ENCODE measurements around the gene HOXB3.
A peak's percentile ranks its signal among the peaks of the same experiment; 100 is the strongest.

Gene HOXB3

DNA sequence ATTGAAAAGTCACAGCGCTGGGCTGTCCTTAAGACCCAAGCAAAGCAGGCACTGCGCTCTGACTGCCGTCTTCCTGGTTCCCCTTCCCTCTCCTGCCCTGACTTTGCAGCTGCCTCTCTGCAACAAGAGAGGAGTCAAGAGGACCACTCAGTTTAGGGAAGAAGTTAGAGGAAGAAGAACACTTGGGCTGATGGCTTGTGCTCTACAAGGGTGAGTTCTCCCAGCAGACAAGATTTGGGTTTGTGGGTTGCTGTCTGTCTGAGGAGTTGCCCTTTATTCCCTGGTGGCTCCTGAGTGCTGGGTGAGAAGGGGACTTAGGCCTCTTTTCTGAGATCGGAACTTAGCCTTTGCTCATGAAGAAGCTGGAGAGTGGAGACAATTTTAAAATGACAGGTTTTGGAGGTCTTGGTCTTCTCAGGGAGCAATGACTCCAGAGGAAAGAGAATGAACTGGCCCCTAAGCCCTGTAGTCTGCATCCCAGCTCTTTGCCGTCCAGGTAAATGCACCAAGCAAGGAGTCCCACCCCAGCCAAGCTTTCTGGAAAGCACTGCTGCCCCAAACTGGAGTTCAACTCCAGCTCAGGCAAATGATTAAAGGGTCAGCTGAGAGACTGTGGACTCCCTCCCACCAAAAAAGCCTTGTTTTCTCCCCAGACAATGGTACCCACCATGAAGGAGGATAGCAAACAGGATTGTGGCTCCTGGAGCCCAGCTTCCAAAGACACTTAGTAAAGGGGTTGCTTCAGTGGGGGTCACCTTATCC, 38.8 kb upstream of the HOXB3 start:
- no peak overlapping the region for H3K4me3 ChIP-seq (ENCODE audit: low read length)
- TF ChIP-seq, protein P1, sequence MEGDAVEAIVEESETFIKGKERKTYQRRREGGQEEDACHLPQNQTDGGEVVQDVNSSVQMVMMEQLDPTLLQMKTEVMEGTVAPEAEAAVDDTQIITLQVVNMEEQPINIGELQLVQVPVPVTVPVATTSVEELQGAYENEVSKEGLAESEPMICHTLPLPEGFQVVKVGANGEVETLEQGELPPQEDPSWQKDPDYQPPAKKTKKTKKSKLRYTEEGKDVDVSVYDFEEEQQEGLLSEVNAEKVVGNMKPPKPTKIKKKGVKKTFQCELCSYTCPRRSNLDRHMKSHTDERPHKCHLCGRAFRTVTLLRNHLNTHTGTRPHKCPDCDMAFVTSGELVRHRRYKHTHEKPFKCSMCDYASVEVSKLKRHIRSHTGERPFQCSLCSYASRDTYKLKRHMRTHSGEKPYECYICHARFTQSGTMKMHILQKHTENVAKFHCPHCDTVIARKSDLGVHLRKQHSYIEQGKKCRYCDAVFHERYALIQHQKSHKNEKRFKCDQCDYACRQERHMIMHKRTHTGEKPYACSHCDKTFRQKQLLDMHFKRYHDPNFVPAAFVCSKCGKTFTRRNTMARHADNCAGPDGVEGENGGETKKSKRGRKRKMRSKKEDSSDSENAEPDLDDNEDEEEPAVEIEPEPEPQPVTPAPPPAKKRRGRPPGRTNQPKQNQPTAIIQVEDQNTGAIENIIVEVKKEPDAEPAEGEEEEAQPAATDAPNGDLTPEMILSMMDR (IDR thresholded peaks at IDR 0.05; ENCODE audit: insufficient read depth, low read depth, low read length, missing control alignments) = no peak
- DNase-seq (ENCODE audit: low read depth) = no peak

DNA sequence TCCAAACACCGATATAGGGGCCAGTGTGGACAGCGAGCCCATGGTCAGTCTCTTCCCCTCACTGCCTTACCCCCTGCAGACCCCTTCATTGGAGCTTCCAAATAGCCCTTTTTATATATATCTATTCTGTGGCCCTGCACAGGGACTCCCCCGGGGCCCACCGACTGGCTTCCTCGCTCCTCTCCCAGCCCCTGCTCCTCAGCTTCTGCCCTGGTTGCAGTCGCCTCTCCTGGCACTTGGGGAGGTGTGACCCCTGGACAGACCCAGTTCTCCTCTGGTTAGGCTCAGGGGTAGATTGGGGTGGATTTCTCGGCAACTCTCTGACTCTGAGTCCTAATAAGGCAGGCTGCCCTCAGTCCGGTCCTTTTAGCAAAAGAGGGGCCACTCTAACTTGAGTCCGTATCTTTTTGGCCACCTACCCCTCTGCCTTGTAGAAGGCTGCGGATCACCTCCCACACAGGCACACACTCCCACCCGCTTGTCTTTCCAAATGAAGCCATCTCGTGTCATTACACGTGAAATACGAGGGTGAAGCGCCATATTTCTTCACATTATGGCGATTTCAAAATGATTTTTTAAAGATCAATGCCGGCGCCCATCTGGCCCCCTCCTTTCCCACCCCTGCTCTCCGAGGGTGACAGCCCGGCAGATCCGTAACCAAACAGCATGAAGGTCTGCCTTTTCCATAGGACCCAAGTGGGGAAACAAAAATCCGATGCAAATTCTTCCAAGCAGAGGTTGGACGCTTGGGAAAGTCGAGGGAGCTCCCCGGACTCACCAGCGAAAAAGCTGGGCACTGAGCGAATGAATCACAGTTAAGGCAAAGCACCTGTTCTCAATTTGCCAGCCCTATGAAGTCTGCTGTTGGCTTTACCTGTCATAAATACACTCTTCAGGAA, 37.8 kb upstream of the HOXB3 start:
- H3K4me3 ChIP-seq (ENCODE audit: low read length) = no peak overlapping the region
- no peak for DNase-seq (ENCODE audit: low read depth)
- TF ChIP-seq, protein P1 (IDR thresholded peaks at IDR 0.05; ENCODE audit: insufficient read depth, low read depth, low read length, missing control alignments) = no peak

DNA sequence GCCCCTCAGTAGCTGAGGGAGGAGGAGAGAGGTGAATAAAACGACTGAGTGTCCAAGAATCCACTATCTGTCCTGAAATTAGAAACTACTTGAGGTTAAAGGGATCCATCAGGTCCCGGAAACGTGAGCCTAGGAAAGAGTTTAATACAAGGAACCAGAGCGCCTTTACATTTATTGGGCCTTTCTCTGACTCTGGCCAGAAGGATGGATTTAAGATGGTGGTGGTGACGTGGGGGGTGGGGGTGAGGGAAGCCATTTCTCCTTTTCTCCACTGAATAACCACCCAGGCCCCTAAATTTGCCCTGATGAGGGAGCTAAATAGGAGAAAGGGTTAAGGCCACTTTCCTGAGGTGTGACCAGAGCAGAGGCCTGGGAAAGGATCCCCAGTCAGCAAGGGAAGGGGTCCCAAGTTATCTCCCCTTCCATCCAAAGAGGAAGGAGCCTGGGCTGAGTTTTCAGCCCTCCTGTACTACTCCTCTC, 37.1 kb upstream of the HOXB3 start:
- no peak for DNase-seq (ENCODE audit: low read depth)
- TF ChIP-seq, protein P1 (IDR thresholded peaks at IDR 0.05; ENCODE audit: insufficient read depth, low read depth, low read length, missing control alignments) = no peak
- no peak overlapping the region for H3K4me3 ChIP-seq (ENCODE audit: low read length)

DNA sequence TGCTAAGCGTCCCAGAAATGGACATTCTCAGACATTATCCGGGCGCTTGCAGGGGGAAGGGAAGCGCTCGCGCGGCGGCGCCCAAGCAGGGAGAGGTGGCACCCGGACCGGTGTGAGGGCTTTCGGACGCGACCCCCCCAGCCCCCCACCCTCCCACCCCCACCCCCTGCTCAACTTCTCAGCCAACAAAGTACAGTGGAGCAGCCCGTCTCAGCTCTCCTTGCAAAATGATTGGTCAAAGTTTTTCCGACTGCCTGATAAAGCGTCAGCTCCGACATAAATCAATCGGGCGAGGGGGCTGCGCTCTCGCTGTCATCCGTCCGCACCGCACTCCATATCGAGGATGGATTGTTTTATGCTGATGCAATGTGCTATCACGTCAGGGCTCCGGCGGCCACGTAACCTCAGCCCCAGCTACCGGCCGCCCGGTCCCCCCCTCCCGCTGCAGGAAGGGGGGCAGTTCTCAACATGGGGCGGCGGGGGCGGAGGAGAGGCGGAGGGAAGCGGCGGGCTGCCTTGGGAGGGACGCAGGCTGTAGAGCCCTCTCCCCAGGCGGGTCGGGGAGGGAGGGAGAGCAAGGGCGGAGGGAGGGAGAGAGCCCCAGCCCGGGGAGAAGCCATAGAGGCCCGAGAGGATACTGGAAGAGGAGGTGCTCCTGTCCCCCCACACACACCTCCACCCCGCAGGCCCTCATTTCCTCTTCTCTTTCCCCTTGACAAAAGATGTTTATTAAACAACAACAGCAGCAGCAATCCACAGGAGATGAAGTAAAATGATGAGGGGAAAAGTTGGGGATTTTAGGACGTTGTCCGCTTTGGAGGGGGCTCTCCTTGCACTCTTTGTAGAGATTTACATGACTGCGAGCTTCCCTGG, 36.4 kb upstream of the HOXB3 start, which contains the start of gene HOXB9:
TSS of gene HOXB9 (minus strand) at position 114 of the 873 bp plus-strand sequence. CDS start at position 25, 89 bp downstream.
- DNase-seq (ENCODE audit: low read depth) = no peak
- no peak within 1 kb of the TSS for H3K4me3 ChIP-seq (ENCODE audit: low read length)
- TF ChIP-seq, protein P1 (IDR thresholded peaks at IDR 0.05; ENCODE audit: insufficient read depth, low read depth, low read length, missing control alignments) = no peak

DNA sequence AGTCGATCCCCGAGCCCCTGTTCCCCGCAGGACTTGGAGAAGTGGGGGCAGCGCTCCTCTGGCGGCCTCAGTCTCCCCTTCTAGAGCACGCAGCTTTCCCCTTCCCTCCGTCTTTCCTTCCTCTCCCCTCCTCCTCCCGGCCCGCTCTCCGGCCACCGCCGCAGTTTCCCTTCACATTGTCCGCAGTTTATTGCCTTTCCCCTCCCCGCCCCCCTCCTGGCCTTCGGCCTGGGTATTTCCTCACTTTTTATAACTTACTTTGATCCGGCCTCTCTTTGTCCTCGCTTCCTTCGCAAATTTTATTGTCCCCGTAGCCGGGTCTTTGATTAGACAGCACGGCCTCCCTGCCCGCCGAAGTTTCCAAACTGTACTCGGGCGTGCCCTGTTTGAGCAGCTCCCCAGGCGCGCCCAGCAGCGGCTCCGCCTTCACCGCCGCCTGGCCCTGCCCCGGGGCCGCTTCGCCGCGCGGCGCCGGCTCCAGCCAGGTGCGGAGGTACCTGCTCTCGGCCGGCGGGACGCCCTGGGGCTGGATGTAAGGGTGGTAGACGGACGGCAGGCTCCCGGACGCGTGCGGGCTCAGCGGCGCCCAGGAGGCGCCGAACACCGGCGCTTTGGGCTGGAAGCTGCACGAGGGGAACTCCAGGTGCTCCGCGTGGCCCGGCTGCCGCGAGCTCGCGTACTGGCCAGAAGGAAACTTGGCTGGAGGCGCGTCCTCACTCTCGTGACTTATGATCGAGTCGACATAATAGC, 35.6 kb upstream of the HOXB3 start:
- TF ChIP-seq, protein P1 (IDR thresholded peaks at IDR 0.05; ENCODE audit: insufficient read depth, low read depth, low read length, missing control alignments) = no peak
- H3K4me3 ChIP-seq (ENCODE audit: low read length) = no peak overlapping the region
- peak; percentile 23 for DNase-seq (ENCODE audit: low read depth)

Measured in epithelial cell of esophagus (primary cell).